Vagina (tissue), 2 donors: ENCODE measurements around the gene INTS11. TPM values are rescaled to one million over a fixed set of nuclear protein-coding genes. Genes with fewer than 3 reads are reported as not detected.

Experiments used
- DNase-seq, 2 donors: peaks; one replicate each; pipeline ENCODE4 v3.0.0-alpha.2; 2017; ENCODE audit errors: extremely low spot score in 2 of 2
- H3K27ac ChIP-seq: fragments of 200-600 bp; sonication (generic); one replicate; pipeline ENCODE4 v1.5.1; 2019
- H3K27me3 ChIP-seq: fragments of 200-600 bp; sonication (generic); one replicate; pipeline ENCODE4 v1.5.1; 2019
- H3K36me3 ChIP-seq, 2 donors: fragments of 200-600 bp; sonication (generic); one replicate each; pipeline ENCODE4 v1.5.1; 2017 to 2019
- H3K4me1 ChIP-seq: fragments of 200-600 bp; sonication (generic); one replicate; pipeline ENCODE4 v1.5.1; 2019
- H3K4me3 ChIP-seq, 2 donors: fragments of 200-600 bp; sonication (generic); 1 replicate in 1 of 2; 2 replicates in 1 of 2; pipeline ENCODE4 v1.5.1; 2016 to 2019
- H3K9me3 ChIP-seq: fragments of 200-600 bp; sonication (generic); one replicate; pipeline ENCODE4 v1.5.1; 2019
- CTCF ChIP-seq, 3 experiments: fragments of 450-650 bp in 2 of 3; fragments of 200-600 bp in 1 of 3; sonication (generic) in 1 of 3; IDR thresholded peaks; one replicate each; pipeline ENCODE4 v1.5.1; 2017 to 2019; ENCODE audit warnings: antibody characterized with exemption in 3 of 3, mild to moderate bottlenecking in 2 of 3, moderate library complexity in 2 of 3
- POLR2A ChIP-seq, 2 donors: fragments of 450-650 bp; IDR thresholded peaks; one replicate each; pipeline ENCODE4 v1.6.1; 2017; ENCODE audit warnings: antibody characterized with exemption in 2 of 2, mild to moderate bottlenecking in 2 of 2, moderate library complexity in 2 of 2
- POLR2AphosphoS5 ChIP-seq, 2 donors: sonication (generic); formaldehyde crosslinking; IDR thresholded peaks; one replicate each; pipeline ENCODE4 v1.9.0; 2017; ENCODE audit warnings: antibody characterized with exemption in 2 of 2, mild to moderate bottlenecking in 2 of 2, low read depth in 1 of 2; ENCODE audit not compliant: insufficient read depth in 1 of 2
- intact Hi-C: fragments of 100-400 bp; cut with DNase I; formaldehyde crosslinking; loops from one replicate; pipeline ENCODE4 v1.15.1; 2023
- total RNA-seq: library from RNA; depleted of rRNA; stranded (reverse); fragments of >200 nt; gene quantifications from one replicate; pipeline ENCODE4 v1.2.3, GENCODE V29; 2016

Gene INTS11
- total RNA-seq, 1 donor from 2014 or later: 142 TPM

- intact Hi-C loops: no loop called here
- no peaks in the 10 kb centered on the region for H3K9me3 ChIP-seq
- no peak overlapping the region for H3K27ac ChIP-seq
- DNase-seq: no peak
- H3K36me3 ChIP-seq: peaks cover 0 to 36% of the 10 kb centered on the region in 2 donors
- no peak overlapping the region for H3K4me3 ChIP-seq
- H3K27me3 ChIP-seq: no peaks in the 10 kb centered on the region
- TF ChIP-seq POLR2A (IDR thresholded peaks at IDR 0.05) (no peak), CTCF (IDR thresholded peaks at IDR 0.05) (no peak), POLR2AphosphoS5 (IDR thresholded peaks at IDR 0.05; ENCODE audit: insufficient read depth in 1 of 2, low read depth in 1 of 2) (no peak)
- H3K4me1 ChIP-seq: peaks cover 41% of the 10 kb centered on the region
Observed at GRCh38 chr1:1268284-1268682, 56.2 kb downstream of the INTS11 start.

DNA sequence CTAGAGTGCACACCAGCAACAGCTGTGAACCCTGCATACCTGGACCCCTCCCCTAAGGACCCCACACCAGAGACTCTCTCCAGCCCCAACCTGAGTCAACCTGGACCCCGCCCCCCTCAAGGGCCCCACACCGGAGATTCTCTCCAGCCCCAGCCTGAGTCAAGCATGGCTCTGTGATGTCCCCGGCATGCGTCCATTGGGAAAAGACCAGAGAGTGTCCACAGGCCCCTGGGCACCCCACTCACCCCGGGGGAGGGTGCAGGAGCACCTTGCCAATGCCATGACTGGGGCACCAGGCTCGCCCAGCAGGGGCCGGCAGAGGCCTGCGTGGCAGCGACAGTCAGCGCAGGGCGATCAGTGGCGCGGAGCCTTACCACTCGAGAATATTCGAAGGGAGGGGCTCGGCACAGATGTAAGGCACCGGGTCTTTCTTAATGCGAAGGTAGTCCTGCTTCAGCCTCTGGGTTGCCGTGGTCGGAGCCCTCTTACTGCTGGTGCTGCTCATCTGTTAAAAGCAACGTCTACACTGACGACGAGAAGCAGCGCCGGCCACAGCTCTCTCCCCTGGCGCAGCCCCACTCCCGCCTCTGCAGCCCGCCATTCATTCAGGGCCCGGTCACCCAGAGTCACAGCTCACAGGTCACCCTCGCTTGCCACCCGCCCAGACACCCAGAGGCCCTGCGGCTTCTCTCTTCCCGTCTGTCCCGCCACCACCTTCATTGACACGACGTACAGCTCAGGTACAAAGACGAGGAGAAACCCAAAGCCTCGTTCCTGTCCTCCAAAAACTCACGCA lies 56.8 kb downstream of the INTS11 start:
- H3K36me3 ChIP-seq: peaks cover 0 to 42% of the 10 kb centered on the region in 2 donors
- intact Hi-C loops: no loop called here
- TF ChIP-seq POLR2AphosphoS5 (IDR thresholded peaks at IDR 0.05; ENCODE audit: insufficient read depth in 1 of 2, low read depth in 1 of 2) (no peak), POLR2A (IDR thresholded peaks at IDR 0.05) (no peak), CTCF (IDR thresholded peaks at IDR 0.05) (no peak)
- H3K27me3 ChIP-seq: no peaks in the 10 kb centered on the region
- H3K9me3 ChIP-seq: no peaks in the 10 kb centered on the region
- H3K4me3 ChIP-seq: no peak overlapping the region
- H3K27ac ChIP-seq: no peak overlapping the region
- no peak for DNase-seq
- peaks cover 36% of the 10 kb centered on the region for H3K4me1 ChIP-seq

GRCh38 chr1:1264868-1265272 lies 59.6 kb downstream of the INTS11 start:
- H3K27ac ChIP-seq: no peak overlapping the region
- no peak for DNase-seq
- H3K36me3 ChIP-seq: peaks cover 0 to 61% of the 10 kb centered on the region in 2 donors
- TF ChIP-seq POLR2AphosphoS5 (IDR thresholded peaks at IDR 0.05; ENCODE audit: insufficient read depth in 1 of 2, low read depth in 1 of 2) (no peak), POLR2A (IDR thresholded peaks at IDR 0.05) (no peak), CTCF (IDR thresholded peaks at IDR 0.05) (no peak)
- no peak overlapping the region for H3K4me3 ChIP-seq
- H3K27me3 ChIP-seq: no peaks in the 10 kb centered on the region
- intact Hi-C loops: no loop called here
- peaks cover 8% of the 10 kb centered on the region for H3K4me1 ChIP-seq
- no peaks in the 10 kb centered on the region for H3K9me3 ChIP-seq

GRCh38 chr1:1264026-1264425 lies 60.4 kb downstream of the INTS11 start:
- no peaks in the 10 kb centered on the region for H3K4me1 ChIP-seq
- intact Hi-C loops: no loop called here
- no peak overlapping the region for H3K27ac ChIP-seq
- no peaks in the 10 kb centered on the region for H3K9me3 ChIP-seq
- peaks cover 0 to 64% of the 10 kb centered on the region in 2 donors for H3K36me3 ChIP-seq
- TF ChIP-seq POLR2A (IDR thresholded peaks at IDR 0.05) (no peak), POLR2AphosphoS5 (IDR thresholded peaks at IDR 0.05; ENCODE audit: insufficient read depth in 1 of 2, low read depth in 1 of 2) (no peak), CTCF (IDR thresholded peaks at IDR 0.05) (no peak)
- no peak overlapping the region for H3K4me3 ChIP-seq
- H3K27me3 ChIP-seq: no peaks in the 10 kb centered on the region
- no peak for DNase-seq

DNA sequence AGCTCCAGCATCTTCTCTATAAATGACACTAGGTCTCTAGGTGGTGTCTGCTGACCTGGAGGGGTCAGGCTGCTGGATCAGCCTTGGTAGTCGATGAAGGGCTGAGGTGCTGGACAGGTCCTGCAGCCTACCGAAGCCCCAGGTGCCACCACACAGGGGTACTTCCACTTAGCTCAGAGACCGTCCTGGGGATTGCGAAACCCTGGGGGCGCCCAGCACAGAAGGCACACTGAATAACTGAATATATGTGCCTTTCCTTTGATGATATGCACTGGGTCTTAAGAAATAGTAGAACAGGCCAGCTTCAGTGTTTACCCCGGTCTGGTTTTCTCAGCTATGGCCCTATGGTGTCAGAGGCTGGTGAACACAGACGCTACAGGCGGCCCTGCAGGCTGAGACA lies 61.7 kb downstream of the INTS11 start:
- Histone ChIP-seq H3K27ac (no peak overlapping the region), H3K4me1 (no peaks in the 10 kb centered on the region), H3K4me3 (no peak overlapping the region), H3K36me3 (peaks cover 0 to 60% of the 10 kb centered on the region in 2 donors), H3K27me3 (no peaks in the 10 kb centered on the region), H3K9me3 (no peaks in the 10 kb centered on the region)
- DNase-seq: no peak
- TF ChIP-seq POLR2AphosphoS5 (IDR thresholded peaks at IDR 0.05; ENCODE audit: insufficient read depth in 1 of 2, low read depth in 1 of 2): no peak
- no peak for TF ChIP-seq POLR2A (IDR thresholded peaks at IDR 0.05)
- no peak for TF ChIP-seq CTCF (IDR thresholded peaks at IDR 0.05)
- intact Hi-C loops: no loop called here
